Measurements from ENCODE around the gene ALK. TPM values are rescaled to one million over a fixed set of nuclear protein-coding genes. Genes with fewer than 3 reads are reported as not detected.

The ALK gene
- total RNA-seq, 1 experiment from 2014 or later: not detected

DNA sequence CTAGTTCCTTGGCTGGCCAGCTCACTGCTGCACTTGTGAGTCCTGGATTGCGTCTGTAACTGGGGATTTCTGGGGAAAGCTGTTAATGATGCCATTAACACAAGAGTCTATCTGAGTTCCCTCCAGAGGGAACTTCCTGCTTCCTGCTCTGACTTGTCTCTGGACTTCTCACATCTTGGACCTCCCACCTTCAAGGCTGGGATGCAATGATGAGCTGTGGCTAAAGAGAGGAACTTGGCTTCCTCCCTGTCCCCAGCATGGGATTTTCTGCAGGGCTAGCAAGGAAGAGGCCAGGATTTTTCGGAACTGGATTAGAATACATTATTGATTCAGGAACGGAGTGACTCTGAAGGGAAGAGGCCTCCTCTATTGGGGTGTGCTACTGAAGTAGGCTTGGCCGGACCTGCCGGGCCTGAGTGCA, 650.7 kb downstream of the ALK start:
- no peak overlapping the region for H3K27ac Mint-ChIP-seq
- DNase-seq: no peak
- Histone ChIP-seq H3K9me3 (ENCODE audit: control insufficient read depth, low read depth, low read length) (no peaks in the 10 kb centered on the region), H4K91ac (ENCODE audit: insufficient read length, low read depth, low read length) (no peak overlapping the region), H3K18ac (ENCODE audit: insufficient read length, low read depth, low read length) (no peak overlapping the region), H3K23ac (ENCODE audit: insufficient read length, low read depth, low read length) (no peak overlapping the region), H3K4me2 (ENCODE audit: insufficient read depth, insufficient read length, low read length) (no peak overlapping the region), H2BK15ac (ENCODE audit: low read depth, low read length) (no peak overlapping the region), H3T11ph (ENCODE audit: low read length) (no peak overlapping the region), H3K27ac (ENCODE audit: insufficient read length, low read depth, low read length) (no peak overlapping the region), H3K23me2 (ENCODE audit: insufficient read length, low read depth, low read length, poor library complexity, severe bottlenecking) (no peaks in the 10 kb centered on the region), H4K8ac (replicated peaks; ENCODE audit: insufficient read length, low read depth, low read length) (no peak overlapping the region), H2BK20ac (ENCODE audit: low read depth, low read length, poor library complexity, severe bottlenecking) (no peak overlapping the region), H4K5ac (ENCODE audit: insufficient read length, low read depth, low read length) (no peak overlapping the region), H2AFZ (ENCODE audit: low read length) (no peak overlapping the region), H3K4ac (ENCODE audit: low read depth, low read length) (no peak overlapping the region), H3K4me1 (ENCODE audit: insufficient read depth, low read length) (no peaks in the 10 kb centered on the region), H4K20me1 (ENCODE audit: control insufficient read depth, insufficient read depth, insufficient read length) (no peaks in the 10 kb centered on the region), H3K14ac (ENCODE audit: insufficient read depth, low read length) (no peak overlapping the region; the same call in 1 of the 2 replicates), H2BK5ac (ENCODE audit: insufficient read length, low read length) (no peak overlapping the region), H3K79me1 (ENCODE audit: insufficient read depth, low read depth, low read length, poor library complexity, severe bottlenecking) (no peaks in the 10 kb centered on the region), H3K56ac (ENCODE audit: insufficient read length, low read depth, low read length) (no peak overlapping the region), H2BK120ac (ENCODE audit: low read depth, low read length, poor library complexity, severe bottlenecking) (no peak overlapping the region), H2BK12ac (ENCODE audit: insufficient read length, low read depth, low read length) (no peak overlapping the region), H3K9ac (ENCODE audit: extremely low read depth, insufficient read length, low read length) (no peak overlapping the region), H3K27me3 (ENCODE audit: insufficient read depth, low read length) (no peaks in the 10 kb centered on the region; the same call in 1 of the 2 replicates), H2AK5ac (ENCODE audit: insufficient read length, low read length) (no peak overlapping the region), H3K79me2 (ENCODE audit: insufficient read depth, low read length) (no peaks in the 10 kb centered on the region)
- no CpG with 5 or more reads among the region's 5 CpGs for WGBS (ENCODE audit: extremely low coverage, insufficient read length, low lambda C conversion rate)
- H3K4me3 Mint-ChIP-seq: no peak overlapping the region
- H3K36me3 Mint-ChIP-seq (ENCODE audit: insufficient read depth in 1 of 3, low read depth in 3 of 3): no peaks in the 10 kb centered on the region; a peak in 1 of 7 replicates
- H3K27me3 Mint-ChIP-seq (ENCODE audit: low read depth): peaks cover 4% of the 10 kb centered on the region
- TF ChIP-seq, protein P1, sequence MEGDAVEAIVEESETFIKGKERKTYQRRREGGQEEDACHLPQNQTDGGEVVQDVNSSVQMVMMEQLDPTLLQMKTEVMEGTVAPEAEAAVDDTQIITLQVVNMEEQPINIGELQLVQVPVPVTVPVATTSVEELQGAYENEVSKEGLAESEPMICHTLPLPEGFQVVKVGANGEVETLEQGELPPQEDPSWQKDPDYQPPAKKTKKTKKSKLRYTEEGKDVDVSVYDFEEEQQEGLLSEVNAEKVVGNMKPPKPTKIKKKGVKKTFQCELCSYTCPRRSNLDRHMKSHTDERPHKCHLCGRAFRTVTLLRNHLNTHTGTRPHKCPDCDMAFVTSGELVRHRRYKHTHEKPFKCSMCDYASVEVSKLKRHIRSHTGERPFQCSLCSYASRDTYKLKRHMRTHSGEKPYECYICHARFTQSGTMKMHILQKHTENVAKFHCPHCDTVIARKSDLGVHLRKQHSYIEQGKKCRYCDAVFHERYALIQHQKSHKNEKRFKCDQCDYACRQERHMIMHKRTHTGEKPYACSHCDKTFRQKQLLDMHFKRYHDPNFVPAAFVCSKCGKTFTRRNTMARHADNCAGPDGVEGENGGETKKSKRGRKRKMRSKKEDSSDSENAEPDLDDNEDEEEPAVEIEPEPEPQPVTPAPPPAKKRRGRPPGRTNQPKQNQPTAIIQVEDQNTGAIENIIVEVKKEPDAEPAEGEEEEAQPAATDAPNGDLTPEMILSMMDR (conservative IDR thresholded peaks at IDR 0.05): no peak
- H3K4me1 Mint-ChIP-seq: peaks cover 17 to 20% of the 10 kb centered on the region in 2 experiments
- H3K9me3 Mint-ChIP-seq: peaks cover 0 to 2% of the 10 kb centered on the region in 2 experiments; a peak in 1 of 5 replicates
